KOPT-K1 (cell line): ENCODE results near the gene TPD52L1.

ENCODE experiments used
- H3K27ac ChIP-seq: fragments of 200-600 bp; sonication (generic); 2 replicates; pipeline ENCODE4 v1.5.1; 2016; ENCODE audit warnings: antibody characterized with exemption, mild to moderate bottlenecking, low read depth, low read length; ENCODE audit not compliant: poor library complexity, severe bottlenecking
- H3K36me3 ChIP-seq: fragments of 200-600 bp; sonication (generic); 2 replicates; pipeline ENCODE4 v1.5.1; 2017; ENCODE audit warnings: antibody characterized with exemption, mild to moderate bottlenecking, low read length, moderate library complexity; ENCODE audit not compliant: insufficient read depth
- H3K9me3 ChIP-seq: fragments of 200-600 bp; sonication (generic); 2 replicates; pipeline ENCODE4 v1.5.1; 2017; ENCODE audit warnings: antibody characterized with exemption, low read length, mild to moderate bottlenecking; ENCODE audit not compliant: insufficient read depth, poor library complexity, severe bottlenecking

TPD52L1 gene

GRCh38 chr6:125201961-125202729, 48.6 kb downstream of the TPD52L1 start:
- no peaks in the 10 kb centered on the region for H3K36me3 ChIP-seq
- H3K27ac ChIP-seq, result no peak overlapping the region
- no peaks in the 10 kb centered on the region for H3K9me3 ChIP-seq

GRCh38 chr6:125203395-125203794, 49.8 kb downstream of the TPD52L1 start:
- H3K9me3 ChIP-seq, result no peaks in the 10 kb centered on the region
- no peak overlapping the region for H3K27ac ChIP-seq
- no peaks in the 10 kb centered on the region for H3K36me3 ChIP-seq

- Histone ChIP-seq H3K27ac (no peak overlapping the region), H3K9me3 (no peaks in the 10 kb centered on the region), H3K36me3 (no peaks in the 10 kb centered on the region)
These were observed 52.4 kb downstream of the TPD52L1 start for GRCh38 chr6:125205931-125206330.

- no peak overlapping the region for H3K27ac ChIP-seq
- no peaks in the 10 kb centered on the region for H3K9me3 ChIP-seq
- H3K36me3 ChIP-seq, result no peaks in the 10 kb centered on the region
These were observed 52.8 kb downstream of the TPD52L1 start for GRCh38 chr6:125206389-125206788.

- Histone ChIP-seq H3K27ac (no peak overlapping the region), H3K9me3 (no peaks in the 10 kb centered on the region), H3K36me3 (no peaks in the 10 kb centered on the region)
These were observed 54.4 kb downstream of the TPD52L1 start for GRCh38 chr6:125207956-125208355.

- Histone ChIP-seq H3K9me3 (no peaks in the 10 kb centered on the region), H3K36me3 (no peaks in the 10 kb centered on the region), H3K27ac (no peak overlapping the region)
These were observed 55.2 kb downstream of the TPD52L1 start for GRCh38 chr6:125208625-125209249.

GRCh38 chr6:125210667-125211066, 57.1 kb downstream of the TPD52L1 start:
- Histone ChIP-seq H3K36me3 (no peaks in the 10 kb centered on the region), H3K9me3 (no peaks in the 10 kb centered on the region), H3K27ac (no peak overlapping the region)

- H3K36me3 ChIP-seq, result no peaks in the 10 kb centered on the region
- no peaks in the 10 kb centered on the region for H3K9me3 ChIP-seq
- H3K27ac ChIP-seq, result no peak overlapping the region
These were observed 57.8 kb downstream of the TPD52L1 start for GRCh38 chr6:125211352-125211751.

GRCh38 chr6:125212377-125212776, 58.8 kb downstream of the TPD52L1 start:
- Histone ChIP-seq H3K9me3 (no peaks in the 10 kb centered on the region), H3K27ac (no peak overlapping the region)

GRCh38 chr6:125213939-125214338, 60.4 kb downstream of the TPD52L1 start:
- Histone ChIP-seq H3K36me3 (no peaks in the 10 kb centered on the region), H3K27ac (no peak overlapping the region), H3K9me3 (no peaks in the 10 kb centered on the region)

More at GRCh38 chr6:125212377-125212776, 58.8 kb downstream of the TPD52L1 start:
- H3K36me3 ChIP-seq, result no peaks in the 10 kb centered on the region

- Histone ChIP-seq H3K27ac (no peak overlapping the region), H3K36me3 (no peaks in the 10 kb centered on the region), H3K9me3 (no peaks in the 10 kb centered on the region)
These were observed 61.8 kb downstream of the TPD52L1 start for GRCh38 chr6:125215252-125215819.

- no peaks in the 10 kb centered on the region for H3K9me3 ChIP-seq
- no peak overlapping the region for H3K27ac ChIP-seq
- H3K36me3 ChIP-seq, result no peaks in the 10 kb centered on the region
These were observed 62.4 kb downstream of the TPD52L1 start for GRCh38 chr6:125216015-125216414.

GRCh38 chr6:125217369-125217768, 63.8 kb downstream of the TPD52L1 start:
- Histone ChIP-seq H3K27ac (no peak overlapping the region), H3K9me3 (no peaks in the 10 kb centered on the region), H3K36me3 (no peaks in the 10 kb centered on the region)

- Histone ChIP-seq H3K9me3 (no peaks in the 10 kb centered on the region), H3K27ac (no peak overlapping the region), H3K36me3 (no peaks in the 10 kb centered on the region)
These were observed 64.4 kb downstream of the TPD52L1 start for GRCh38 chr6:125217992-125218391.

GRCh38 chr6:125219361-125219895, 65.9 kb downstream of the TPD52L1 start:
- no peaks in the 10 kb centered on the region for H3K36me3 ChIP-seq
- H3K27ac ChIP-seq, result no peak overlapping the region
- H3K9me3 ChIP-seq, result no peaks in the 10 kb centered on the region
